Astrocyte of the spinal cord (primary cell): ENCODE data around the gene ZC3H14.

ENCODE experiments used
- DNase-seq: peaks from one replicate; pipeline ENCODE4 v3.0.0; 2011; ENCODE audit warnings: low read depth, low spot score
- H3K4me3 ChIP-seq: 2 replicates; pipeline ENCODE4 v1.5.1; 2011; ENCODE audit warnings: low read depth, mild to moderate bottlenecking, low read length, moderate library complexity
- CTCF ChIP-seq: IDR thresholded peaks from 2 replicates; pipeline ENCODE4 v1.5.1; 2012; ENCODE audit warnings: low read depth, mild to moderate bottlenecking, low read length, inconsistent platforms
- in situ Hi-C: cut with HindIII; loops from 2 replicates; pipeline ENCODE4 v1.10.0; 2017; ENCODE audit warnings: low sequenced_read_pairs

The ZC3H14 gene

GRCh38 chr14:88563845-88564244, 1.0 kb downstream of the ZC3H14 start:
- TF ChIP-seq CTCF, result no peak
- peak overlapping the region; percentile 74 for H3K4me3 ChIP-seq
- in situ Hi-C loops, result no loop called here
- DNase-seq, result no peak

GRCh38 chr14:88565427-88565826, 2.6 kb downstream of the ZC3H14 start:
- no peak overlapping the region for H3K4me3 ChIP-seq
- no peak for TF ChIP-seq CTCF
- DNase-seq, result no peak
- in situ Hi-C loops, result no loop called here

- TF ChIP-seq CTCF, result no peak
- no peak for DNase-seq
- in situ Hi-C loops, result no loop called here
- no peak overlapping the region for H3K4me3 ChIP-seq
These were observed 5.4 kb downstream of the ZC3H14 start for GRCh38 chr14:88568196-88568595.

- in situ Hi-C loops, result no loop called here
- TF ChIP-seq CTCF, result no peak
- DNase-seq, result no peak
- H3K4me3 ChIP-seq, result no peak overlapping the region
These were observed 9.3 kb downstream of the ZC3H14 start for GRCh38 chr14:88572117-88572516.

GRCh38 chr14:88576222-88576621, 13.4 kb downstream of the ZC3H14 start:
- no peak overlapping the region for H3K4me3 ChIP-seq
- no peak for TF ChIP-seq CTCF
- no peak for DNase-seq
- in situ Hi-C loops, result no loop called here

- in situ Hi-C loops, result no loop called here
- no peak for DNase-seq
- no peak for TF ChIP-seq CTCF
- H3K4me3 ChIP-seq, result no peak overlapping the region
These were observed 21.6 kb downstream of the ZC3H14 start for GRCh38 chr14:88584451-88584850.

- in situ Hi-C loops, result no loop called here
- TF ChIP-seq CTCF, result no peak
- DNase-seq, result no peak
- no peak overlapping the region for H3K4me3 ChIP-seq
These were observed 25.2 kb downstream of the ZC3H14 start for GRCh38 chr14:88588081-88588480.
